ENCODE results near the gene ABCC8. TPM values are rescaled to one million over a fixed set of nuclear protein-coding genes. Genes with fewer than 3 reads are reported as not detected.

The ABCC8 gene
- total and polyA plus RNA-seq, 2 experiments from 2014 or later = not detected

DNA sequence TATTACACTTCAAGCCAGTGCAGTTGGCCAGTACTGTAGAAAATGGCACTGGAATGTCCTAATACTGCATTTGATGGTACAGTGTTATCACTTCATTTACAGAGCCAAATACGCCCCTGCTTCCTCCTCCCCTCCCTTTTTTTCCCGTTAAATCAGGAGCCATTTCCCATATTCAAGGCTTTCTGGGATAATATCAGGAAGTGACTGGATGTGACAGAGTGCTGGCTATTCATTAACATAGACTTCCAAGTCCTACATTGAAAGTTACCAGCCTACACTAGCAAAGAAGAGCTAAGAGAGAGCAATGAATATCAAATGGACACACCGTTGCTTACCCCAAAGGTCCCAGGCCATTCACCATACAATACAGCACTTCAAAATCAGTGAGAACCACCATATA is 32.1 kb upstream of the ABCC8 start:
- H3K27ac ChIP-seq = no peak overlapping the region
- H4K20me1 ChIP-seq (ENCODE audit: insufficient read depth) = no peaks in the 10 kb centered on the region
- H3K27me3 ChIP-seq (replicated peaks; ENCODE audit: insufficient read depth) = peaks cover 8% of the 10 kb centered on the region; the same call in 1 of the 2 replicates
- TF ChIP-seq EZH2 (IDR thresholded peaks at IDR 0.05; ENCODE audit: insufficient read depth, poor library complexity, severe bottlenecking) (no peak), EZH2phosphoT487 (IDR thresholded peaks at IDR 0.05; ENCODE audit: insufficient read depth, low read depth) (no peak)
- H3K9me3 ChIP-seq (ENCODE audit: low read depth) = no peaks in the 10 kb centered on the region
- no peak overlapping the region for H3K4me2 ChIP-seq (ENCODE audit: unreplicated experiment)
- H2AFZ ChIP-seq = no peak overlapping the region
- H3K9me2 ChIP-seq (ENCODE audit: insufficient read depth) = no peaks in the 10 kb centered on the region
- no peaks in the 10 kb centered on the region for H3K36me3 ChIP-seq (ENCODE audit: low read depth)
- 11 to 19% methylated on average over 3 of the region's 3 CpGs for WGBS, 2 experiments (ENCODE audit: low coverage in 1 of 2, low lambda C conversion rate in 2 of 2, missing lambda C conversion rate in 2 of 2)
- in situ Hi-C loops (cut with MboI) = loop anchor here (10.0 kb wide), 1 partner anchor 124 kb away; the partner anchor contains the start of gene KCNJ11
- no peaks in the 10 kb centered on the region for H3K4me1 ChIP-seq (ENCODE audit: insufficient read depth)
- no peak overlapping the region for H3K9ac ChIP-seq
- no peak overlapping the region for H3K4me3 ChIP-seq
- DNase-seq = no peak
- no peaks in the 10 kb centered on the region for H3F3A ChIP-seq (ENCODE audit: insufficient read depth)
- H3K79me2 ChIP-seq (ENCODE audit: insufficient read depth) = no peaks in the 10 kb centered on the region

- no peaks in the 10 kb centered on the region for H4K20me1 ChIP-seq (ENCODE audit: insufficient read depth)
- no peaks in the 10 kb centered on the region for H3F3A ChIP-seq (ENCODE audit: insufficient read depth)
- DNase-seq = peak; percentile 21
- no peaks in the 10 kb centered on the region for H3K36me3 ChIP-seq (ENCODE audit: low read depth)
- no peak overlapping the region for H3K4me3 ChIP-seq
- no peaks in the 10 kb centered on the region for H3K4me1 ChIP-seq (ENCODE audit: insufficient read depth)
- no peaks in the 10 kb centered on the region for H3K79me2 ChIP-seq (ENCODE audit: insufficient read depth)
- no peak overlapping the region for H3K4me2 ChIP-seq (ENCODE audit: unreplicated experiment)
- in situ Hi-C loops (cut with MboI) = loop anchor here (10.0 kb wide), 1 partner anchor 124 kb away; the partner anchor contains the start of gene KCNJ11
- TF ChIP-seq EZH2 (IDR thresholded peaks at IDR 0.05; ENCODE audit: insufficient read depth, poor library complexity, severe bottlenecking) = no peak
- no peak for TF ChIP-seq EZH2phosphoT487 (IDR thresholded peaks at IDR 0.05; ENCODE audit: insufficient read depth, low read depth)
- no peaks in the 10 kb centered on the region for H3K9me3 ChIP-seq (ENCODE audit: low read depth)
- H2AFZ ChIP-seq = no peak overlapping the region
- H3K9me2 ChIP-seq (ENCODE audit: insufficient read depth) = no peaks in the 10 kb centered on the region
- WGBS, 2 experiments (ENCODE audit: low coverage in 1 of 2, low lambda C conversion rate in 2 of 2, missing lambda C conversion rate in 2 of 2) = 27 to 29% methylated on average over 3 of the region's 3 CpGs
- peaks cover 8% of the 10 kb centered on the region; the same call in 1 of the 2 replicates for H3K27me3 ChIP-seq (replicated peaks; ENCODE audit: insufficient read depth)
- H3K9ac ChIP-seq = no peak overlapping the region
- H3K27ac ChIP-seq = no peak overlapping the region
Observed at GRCh38 chr11:17508306-17508705, 31.7 kb upstream of the ABCC8 start.

DNA sequence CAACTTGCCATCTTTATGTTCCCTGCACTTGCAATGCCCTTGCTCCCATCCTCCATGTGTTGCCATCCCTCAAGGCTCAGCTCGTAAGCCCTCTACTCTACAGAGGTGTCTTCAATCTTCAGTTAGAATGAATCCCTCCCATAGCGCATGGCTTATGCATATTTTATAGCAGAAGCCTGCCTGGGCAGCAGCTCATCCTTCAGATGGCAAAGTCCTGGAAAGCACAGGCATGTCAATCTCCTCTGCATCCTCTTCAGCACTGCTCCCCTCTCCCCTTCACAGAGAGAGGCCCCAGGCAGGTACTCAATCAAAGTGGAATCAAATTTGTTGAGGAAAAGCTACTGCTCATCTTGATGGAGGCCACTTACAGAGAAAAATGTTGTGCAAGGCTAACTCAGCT is 31.1 kb upstream of the ABCC8 start:
- no peaks in the 10 kb centered on the region for H3K79me2 ChIP-seq (ENCODE audit: insufficient read depth)
- no peak overlapping the region for H3K4me2 ChIP-seq (ENCODE audit: unreplicated experiment)
- no peaks in the 10 kb centered on the region for H3K9me3 ChIP-seq (ENCODE audit: low read depth)
- DNase-seq = no peak
- H3K9ac ChIP-seq = no peak overlapping the region
- H3K27me3 ChIP-seq (replicated peaks; ENCODE audit: insufficient read depth) = peaks cover 8% of the 10 kb centered on the region; the same call in 1 of the 2 replicates
- 53 to 54% methylated on average over 2 of the region's 2 CpGs for WGBS, 2 experiments (ENCODE audit: low coverage in 1 of 2, low lambda C conversion rate in 2 of 2, missing lambda C conversion rate in 2 of 2)
- H3K4me3 ChIP-seq = no peak overlapping the region
- no peaks in the 10 kb centered on the region for H3K36me3 ChIP-seq (ENCODE audit: low read depth)
- H4K20me1 ChIP-seq (ENCODE audit: insufficient read depth) = no peaks in the 10 kb centered on the region
- H3K9me2 ChIP-seq (ENCODE audit: insufficient read depth) = no peaks in the 10 kb centered on the region
- H3K27ac ChIP-seq = no peak overlapping the region
- in situ Hi-C loops (cut with MboI) = loop anchor here (10.0 kb wide), 1 partner anchor 123 kb away; the partner anchor contains the start of gene KCNJ11
- TF ChIP-seq EZH2 (IDR thresholded peaks at IDR 0.05; ENCODE audit: insufficient read depth, poor library complexity, severe bottlenecking) = no peak
- no peak for TF ChIP-seq EZH2phosphoT487 (IDR thresholded peaks at IDR 0.05; ENCODE audit: insufficient read depth, low read depth)
- no peaks in the 10 kb centered on the region for H3F3A ChIP-seq (ENCODE audit: insufficient read depth)
- no peaks in the 10 kb centered on the region for H3K4me1 ChIP-seq (ENCODE audit: insufficient read depth)
- H2AFZ ChIP-seq = no peak overlapping the region

DNA sequence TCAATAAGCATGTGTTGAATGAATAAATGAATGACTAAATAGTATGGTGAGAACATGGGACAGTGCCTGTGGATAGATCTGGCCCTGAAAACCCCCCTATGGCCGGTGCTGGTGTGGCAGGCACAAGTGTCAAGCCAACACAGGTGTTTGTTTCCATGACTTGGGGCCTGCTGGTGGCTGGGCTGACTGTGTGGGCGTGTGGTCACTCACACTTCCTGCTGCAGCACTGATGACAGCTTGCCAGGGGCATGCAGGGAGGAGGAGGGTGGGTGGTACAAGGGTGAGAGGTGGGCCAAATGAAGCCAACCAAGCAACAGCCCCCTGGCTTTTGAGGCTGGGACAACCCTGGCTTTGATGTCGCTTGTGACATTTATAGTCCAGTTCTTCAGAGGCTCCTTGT is 30.3 kb upstream of the ABCC8 start:
- no peak overlapping the region for H3K27ac ChIP-seq
- in situ Hi-C loops (cut with MboI) = loop anchor here (10.0 kb wide), 1 partner anchor 122 kb away; the partner anchor contains the start of gene KCNJ11
- no peaks in the 10 kb centered on the region; the same call in 1 of the 2 replicates for H3K27me3 ChIP-seq (replicated peaks; ENCODE audit: insufficient read depth)
- no peak overlapping the region for H3K9ac ChIP-seq
- DNase-seq = no peak
- no peaks in the 10 kb centered on the region for H4K20me1 ChIP-seq (ENCODE audit: insufficient read depth)
- H3F3A ChIP-seq (ENCODE audit: insufficient read depth) = no peaks in the 10 kb centered on the region
- H3K79me2 ChIP-seq (ENCODE audit: insufficient read depth) = no peaks in the 10 kb centered on the region
- TF ChIP-seq EZH2phosphoT487 (IDR thresholded peaks at IDR 0.05; ENCODE audit: insufficient read depth, low read depth) (no peak), EZH2 (IDR thresholded peaks at IDR 0.05; ENCODE audit: insufficient read depth, poor library complexity, severe bottlenecking) (no peak)
- no peaks in the 10 kb centered on the region for H3K4me1 ChIP-seq (ENCODE audit: insufficient read depth)
- H2AFZ ChIP-seq = no peak overlapping the region
- no peak overlapping the region for H3K4me3 ChIP-seq
- WGBS, 2 experiments (ENCODE audit: low coverage in 1 of 2, low lambda C conversion rate in 2 of 2, missing lambda C conversion rate in 2 of 2) = 49 to 54% methylated on average over 3 of the region's 3 CpGs
- H3K4me2 ChIP-seq (ENCODE audit: unreplicated experiment) = no peak overlapping the region
- H3K36me3 ChIP-seq (ENCODE audit: low read depth) = no peaks in the 10 kb centered on the region
- no peaks in the 10 kb centered on the region for H3K9me3 ChIP-seq (ENCODE audit: low read depth)
- no peaks in the 10 kb centered on the region for H3K9me2 ChIP-seq (ENCODE audit: insufficient read depth)

Data from GM23248 (cell line).